ENCODE data around the gene REEP5.

DNA sequence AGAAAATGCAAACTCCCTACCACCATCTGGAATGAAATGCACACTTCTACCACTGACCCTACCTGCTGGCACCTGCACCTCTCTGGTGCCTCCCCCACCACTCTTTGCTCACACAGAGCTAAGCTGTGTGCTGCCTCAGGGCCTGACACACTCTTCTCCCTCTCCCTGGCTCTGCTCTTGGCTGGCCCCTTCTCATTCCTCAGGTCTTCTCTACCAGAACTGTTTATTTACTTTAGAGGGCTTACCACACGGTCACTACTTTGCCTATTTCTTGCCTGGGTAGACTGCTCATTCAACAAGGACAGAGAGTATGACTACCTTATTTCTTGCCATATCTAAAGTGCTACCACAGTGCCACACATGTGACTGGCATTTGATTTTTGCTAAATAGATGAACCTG lies 3.3 kb downstream of the REEP5 start:
- no peak for TF ChIP-seq CTCF (conservative IDR thresholded peaks at IDR 0.05)
- no peak for TF ChIP-seq ZFX (IDR thresholded peaks at IDR 0.05)

Data from C4-2B (cell line).